AG09319 (cell line): Measurements from ENCODE around the gene S100A7A.

Source experiments
- DNase-seq: peaks from one replicate; pipeline ENCODE4 v3.0.0-alpha.2; 2010; ENCODE audit warnings: low read depth; ENCODE audit errors: extremely low read depth
- TF ChIP-seq, protein P1 (sequence below): IDR thresholded peaks from 2 replicates; pipeline ENCODE4 v1.5.1; 2011; ENCODE audit warnings: low read depth, mild to moderate bottlenecking, inconsistent platforms, low read length, moderate library complexity

The S100A7A gene

DNA sequence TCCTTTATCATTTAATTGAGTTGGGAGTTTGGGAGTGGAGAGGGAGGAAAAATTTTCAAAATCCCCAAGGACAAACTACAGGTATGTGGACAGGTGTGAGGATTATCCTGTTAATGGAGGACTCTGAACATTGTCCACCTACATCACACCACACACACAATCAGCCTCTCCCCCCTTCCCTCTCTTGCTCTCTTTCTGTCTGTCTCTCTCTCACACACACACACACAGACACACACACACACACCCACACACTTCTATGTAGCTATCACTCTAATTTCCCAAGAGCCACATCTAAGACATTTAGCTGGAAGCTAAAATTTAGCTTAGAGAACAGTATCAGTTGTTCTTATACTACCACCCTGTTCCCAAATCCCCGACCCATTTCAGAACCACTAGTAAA is 26.9 kb upstream of the S100A7A start:
- no peak for DNase-seq
- TF ChIP-seq, protein P1, sequence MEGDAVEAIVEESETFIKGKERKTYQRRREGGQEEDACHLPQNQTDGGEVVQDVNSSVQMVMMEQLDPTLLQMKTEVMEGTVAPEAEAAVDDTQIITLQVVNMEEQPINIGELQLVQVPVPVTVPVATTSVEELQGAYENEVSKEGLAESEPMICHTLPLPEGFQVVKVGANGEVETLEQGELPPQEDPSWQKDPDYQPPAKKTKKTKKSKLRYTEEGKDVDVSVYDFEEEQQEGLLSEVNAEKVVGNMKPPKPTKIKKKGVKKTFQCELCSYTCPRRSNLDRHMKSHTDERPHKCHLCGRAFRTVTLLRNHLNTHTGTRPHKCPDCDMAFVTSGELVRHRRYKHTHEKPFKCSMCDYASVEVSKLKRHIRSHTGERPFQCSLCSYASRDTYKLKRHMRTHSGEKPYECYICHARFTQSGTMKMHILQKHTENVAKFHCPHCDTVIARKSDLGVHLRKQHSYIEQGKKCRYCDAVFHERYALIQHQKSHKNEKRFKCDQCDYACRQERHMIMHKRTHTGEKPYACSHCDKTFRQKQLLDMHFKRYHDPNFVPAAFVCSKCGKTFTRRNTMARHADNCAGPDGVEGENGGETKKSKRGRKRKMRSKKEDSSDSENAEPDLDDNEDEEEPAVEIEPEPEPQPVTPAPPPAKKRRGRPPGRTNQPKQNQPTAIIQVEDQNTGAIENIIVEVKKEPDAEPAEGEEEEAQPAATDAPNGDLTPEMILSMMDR, result no peak

DNA sequence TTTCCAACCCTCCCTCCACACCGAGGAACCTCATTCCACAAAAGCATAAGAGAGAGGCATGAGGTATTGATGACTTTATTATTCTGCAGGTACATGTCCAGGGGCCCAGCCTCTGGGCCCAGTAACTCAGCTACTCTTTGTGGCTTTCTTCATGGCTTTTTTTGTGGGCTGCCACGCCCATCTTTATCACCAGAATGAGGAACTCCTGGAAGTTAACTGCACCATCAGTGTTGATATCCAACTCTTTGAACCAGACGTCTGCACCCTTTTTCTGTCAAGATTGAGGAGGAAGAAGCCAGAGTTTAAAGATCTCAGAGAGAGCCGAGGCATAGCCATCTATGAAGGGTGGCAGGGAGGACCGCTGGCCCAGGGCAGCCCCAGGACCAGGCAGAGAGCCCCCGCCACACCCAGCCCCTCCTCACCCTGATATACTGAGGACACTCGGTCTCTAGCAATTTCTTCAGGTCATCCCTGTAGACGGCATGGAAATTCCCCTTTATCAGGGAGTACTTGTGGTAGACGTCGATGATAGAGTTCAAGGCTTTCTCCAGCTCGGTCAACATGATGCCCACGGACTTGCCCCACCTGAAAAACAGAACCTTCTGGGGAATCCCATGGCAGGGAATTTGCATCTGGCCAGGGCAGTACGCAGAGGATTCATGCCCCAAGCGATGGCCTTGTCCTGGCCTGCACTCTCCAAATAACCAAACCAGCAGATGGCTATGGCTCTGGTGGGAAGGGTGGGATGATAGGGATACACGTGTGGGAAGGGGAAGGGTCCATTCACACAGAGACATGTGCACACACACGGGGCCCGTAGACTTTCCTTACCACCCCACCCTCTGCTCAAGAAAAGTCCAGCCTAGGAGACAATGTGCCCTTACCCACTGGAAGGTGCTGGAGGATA is 26.1 kb upstream of the S100A7A start:
- no peak for DNase-seq
- TF ChIP-seq, protein P1, result no peak

DNA sequence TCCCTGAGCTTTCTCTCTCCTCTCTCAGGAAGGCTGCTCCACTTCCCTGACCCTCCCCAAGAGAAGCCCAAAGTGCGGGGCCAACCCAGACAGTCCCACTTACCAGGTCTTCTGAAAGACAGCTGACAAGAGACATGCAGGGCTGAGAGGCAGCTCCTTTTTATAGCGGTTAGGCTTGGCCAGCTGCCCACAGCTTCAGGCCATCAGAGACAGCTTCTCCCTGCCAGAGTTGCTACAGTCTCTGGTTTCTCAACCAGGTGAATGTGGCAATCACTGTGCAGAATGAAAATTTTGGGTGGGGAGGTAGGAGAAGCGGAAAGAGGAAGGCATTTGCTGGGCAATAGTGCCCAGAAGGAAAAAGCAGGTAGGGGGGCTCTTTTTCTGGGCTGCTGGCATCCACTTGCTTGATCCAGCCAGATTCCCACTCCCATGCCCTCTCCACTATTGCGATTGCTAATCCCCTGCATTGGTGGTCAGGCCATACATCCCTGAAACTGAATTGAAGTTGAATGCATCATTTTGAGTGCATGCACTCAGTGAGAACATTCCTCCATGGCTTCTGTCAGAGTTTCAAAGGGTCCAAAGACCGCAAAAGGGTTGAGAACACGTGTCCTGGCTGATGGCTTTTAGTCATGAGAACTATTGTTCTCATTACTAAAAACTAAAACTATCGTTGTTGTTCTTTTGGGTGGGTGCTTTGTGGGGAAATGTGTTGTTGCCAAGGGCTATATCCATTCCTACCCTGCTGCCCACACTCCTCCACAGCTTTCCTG is 25.2 kb upstream of the S100A7A start, which contains the start of gene S100A8:
S100A8 (minus strand) TSS at position 136 of the 773 bp plus-strand sequence. CDS start 538 bp downstream, outside the sequence.
- no peak for DNase-seq
- TF ChIP-seq, protein P1, result no peak

DNA sequence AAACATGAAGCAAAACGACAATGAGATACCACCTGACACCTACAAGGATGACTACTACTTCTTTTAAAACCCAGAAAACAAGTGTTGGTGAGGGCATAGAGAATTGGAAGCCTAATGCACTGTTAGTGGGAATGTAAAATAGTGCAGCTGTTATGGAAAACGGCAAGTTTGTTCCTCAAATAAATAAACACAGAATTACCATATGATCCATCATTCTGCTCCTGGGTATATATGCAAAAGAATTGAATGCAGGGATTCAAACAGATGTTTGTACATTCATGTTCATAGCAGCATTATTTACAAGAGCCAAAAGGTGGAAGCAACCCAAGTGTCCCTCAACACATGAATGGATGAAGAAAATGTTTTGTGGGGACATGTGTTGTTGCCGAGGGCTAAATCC is 24.1 kb upstream of the S100A7A start:
- no peak for DNase-seq
- TF ChIP-seq, protein P1, result no peak

DNA sequence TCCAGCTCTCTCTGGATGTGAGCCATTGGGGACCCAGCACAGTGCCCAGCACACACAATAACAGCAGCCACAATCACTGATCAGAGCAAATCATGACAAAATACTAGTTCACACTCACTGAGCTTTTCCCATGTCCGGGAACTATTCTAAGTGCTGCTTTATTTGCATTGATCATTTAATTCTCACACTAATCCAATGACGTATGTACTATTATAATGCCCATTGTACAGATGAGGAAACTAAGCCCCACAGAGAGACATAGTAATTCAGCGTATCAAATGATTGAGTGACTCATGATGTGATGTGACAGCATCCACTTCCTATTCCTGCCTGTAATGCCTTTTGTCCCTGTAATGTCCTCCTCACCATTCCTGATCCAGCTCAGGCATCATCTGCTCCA is 23.5 kb upstream of the S100A7A start:
- TF ChIP-seq, protein P1, result no peak
- DNase-seq, result no peak

DNA sequence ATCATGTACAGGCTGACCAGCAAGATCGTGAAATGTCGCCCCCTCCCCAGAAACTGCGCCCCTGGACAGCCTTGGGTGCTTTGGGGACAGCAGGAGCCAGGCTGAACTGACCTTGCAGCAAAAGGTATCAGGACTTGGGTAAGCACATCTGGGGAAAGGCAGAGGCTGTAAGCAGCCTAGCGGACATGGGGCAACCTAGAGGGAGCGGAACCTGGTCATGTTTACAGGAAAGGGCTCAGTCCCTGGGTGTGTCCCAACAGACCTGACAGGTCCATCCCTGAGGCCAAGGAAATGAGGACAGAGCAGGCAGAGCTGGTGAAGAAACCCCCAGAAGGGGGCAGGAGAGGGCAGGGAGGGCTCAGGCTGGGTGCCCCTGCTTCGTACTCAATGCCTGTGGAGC is 22.4 kb upstream of the S100A7A start:
- no peak for DNase-seq
- TF ChIP-seq, protein P1, result no peak

DNA sequence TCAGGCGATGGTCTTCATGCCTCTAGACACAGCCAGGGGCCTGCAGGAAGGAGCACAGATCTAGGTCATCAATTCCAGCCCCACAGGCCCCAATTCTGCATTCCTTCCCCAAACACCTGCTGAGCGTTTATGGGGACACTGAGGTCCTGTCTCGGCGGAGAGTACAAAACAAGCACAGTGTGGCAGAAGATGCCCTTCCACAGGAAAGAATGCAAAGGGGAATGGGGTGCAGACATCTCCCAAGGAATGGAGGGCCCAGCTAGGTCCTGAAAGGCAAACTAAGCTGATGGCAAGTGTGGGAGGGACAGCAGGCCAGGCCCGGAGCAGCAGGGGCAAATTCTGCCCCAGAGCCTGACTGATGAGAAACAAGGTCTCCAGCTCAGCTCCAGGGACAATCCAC is 21.9 kb upstream of the S100A7A start:
- TF ChIP-seq, protein P1, result no peak
- DNase-seq, result no peak
